Lower lobe of right lung (tissue), 2 donors: Measurements from ENCODE around the gene RRP1. TPM values are rescaled to one million over a fixed set of nuclear protein-coding genes. Genes with fewer than 3 reads are reported as not detected.

Source experiments
- ATAC-seq, 2 donors: fragments of 200-7000 bp; cut with Tn5 transposase; one replicate each; pipeline ENCODE4 v1.9.1; 2020 to 2022; ENCODE audit warnings: mild to moderate bottlenecking in 2 of 2, moderate library complexity in 2 of 2
- DNase-seq: peaks from one replicate; pipeline ENCODE4 v3.0.0-alpha.2; 2020
- H3K27ac ChIP-seq: fragments of 200-600 bp; one replicate; pipeline ENCODE4 v1.8.0; 2022
- H3K27me3 ChIP-seq: fragments of 200-600 bp; one replicate; pipeline ENCODE4 v1.8.0; 2022; ENCODE audit warnings: low read depth
- H3K36me3 ChIP-seq: fragments of 200-600 bp; one replicate; pipeline ENCODE4 v1.8.0; 2022; ENCODE audit warnings: mild to moderate bottlenecking
- H3K4me1 ChIP-seq: fragments of 200-600 bp; one replicate; pipeline ENCODE4 v1.8.0; 2022
- H3K4me3 ChIP-seq: fragments of 200-600 bp; one replicate; pipeline ENCODE4 v1.8.0; 2022; ENCODE audit warnings: mild to moderate bottlenecking
- H3K9me3 ChIP-seq: fragments of 200-600 bp; one replicate; pipeline ENCODE4 v1.8.0; 2022
- intact Hi-C: fragments of 100-400 bp; cut with DNase I; formaldehyde crosslinking; loops from one replicate; pipeline ENCODE4 v1.11.0; 2022
- total RNA-seq: library from RNA; stranded (reverse); fragmentation: NEBNext Ultra II Directional; extraction: Animal tissue kit (Norgen Biotek cat#: 25700); gene quantifications from one replicate; pipeline ENCODE4 v1.2.1, GENCODE V29; 2021
- TF ChIP-seq, protein P1 (sequence below): fragments of 200-600 bp; IDR thresholded peaks from one replicate; pipeline ENCODE4 v1.8.0; 2022; ENCODE audit warnings: antibody characterized with exemption, mild to moderate bottlenecking
- donor health status: DM: no; HTN: yes; CAD: no; lungs with severe emphysema.

The RRP1 gene
- total RNA-seq, 1 donor from 2014 or later = 13.6 TPM

DNA sequence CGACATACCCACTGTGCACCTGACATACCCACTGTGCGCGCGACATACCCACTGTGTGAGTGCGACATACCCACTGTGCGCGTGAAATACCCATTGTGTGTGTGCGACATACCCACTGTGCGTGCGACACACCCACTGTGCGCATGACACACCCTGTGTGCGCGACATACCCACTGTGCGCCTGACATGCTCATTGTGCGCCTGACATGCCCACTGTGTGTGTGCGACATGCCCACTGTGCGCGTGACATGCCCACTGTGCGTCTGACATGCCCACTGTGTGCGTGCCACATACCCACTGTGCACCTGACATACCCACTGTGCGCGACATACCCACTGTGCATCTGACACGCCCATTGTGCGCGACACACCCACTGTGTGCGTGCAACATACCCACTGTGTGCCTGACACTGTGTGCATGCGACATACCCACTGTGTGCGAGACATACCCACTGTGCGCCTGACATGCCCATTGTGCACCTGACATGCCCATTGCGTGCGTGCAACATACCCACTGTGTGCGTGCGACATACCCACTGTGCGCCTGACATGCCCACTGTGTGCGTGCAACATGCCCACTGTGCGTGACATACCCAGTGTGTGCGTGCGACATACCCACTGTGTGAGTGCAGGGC is 2.5 kb upstream of the RRP1 start:
- Histone ChIP-seq H3K9me3 (no peaks in the 10 kb centered on the region), H3K4me1 (peaks cover 31% of the 10 kb centered on the region), H3K27me3 (no peaks in the 10 kb centered on the region), H3K27ac (no peak overlapping the region), H3K4me3 (no peak overlapping the region), H3K36me3 (peaks cover 8% of the 10 kb centered on the region)
- intact Hi-C loops = no loop called here
- TF ChIP-seq, protein P1, sequence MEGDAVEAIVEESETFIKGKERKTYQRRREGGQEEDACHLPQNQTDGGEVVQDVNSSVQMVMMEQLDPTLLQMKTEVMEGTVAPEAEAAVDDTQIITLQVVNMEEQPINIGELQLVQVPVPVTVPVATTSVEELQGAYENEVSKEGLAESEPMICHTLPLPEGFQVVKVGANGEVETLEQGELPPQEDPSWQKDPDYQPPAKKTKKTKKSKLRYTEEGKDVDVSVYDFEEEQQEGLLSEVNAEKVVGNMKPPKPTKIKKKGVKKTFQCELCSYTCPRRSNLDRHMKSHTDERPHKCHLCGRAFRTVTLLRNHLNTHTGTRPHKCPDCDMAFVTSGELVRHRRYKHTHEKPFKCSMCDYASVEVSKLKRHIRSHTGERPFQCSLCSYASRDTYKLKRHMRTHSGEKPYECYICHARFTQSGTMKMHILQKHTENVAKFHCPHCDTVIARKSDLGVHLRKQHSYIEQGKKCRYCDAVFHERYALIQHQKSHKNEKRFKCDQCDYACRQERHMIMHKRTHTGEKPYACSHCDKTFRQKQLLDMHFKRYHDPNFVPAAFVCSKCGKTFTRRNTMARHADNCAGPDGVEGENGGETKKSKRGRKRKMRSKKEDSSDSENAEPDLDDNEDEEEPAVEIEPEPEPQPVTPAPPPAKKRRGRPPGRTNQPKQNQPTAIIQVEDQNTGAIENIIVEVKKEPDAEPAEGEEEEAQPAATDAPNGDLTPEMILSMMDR = no peak
- DNase-seq = no peak
- no peak for ATAC-seq

DNA sequence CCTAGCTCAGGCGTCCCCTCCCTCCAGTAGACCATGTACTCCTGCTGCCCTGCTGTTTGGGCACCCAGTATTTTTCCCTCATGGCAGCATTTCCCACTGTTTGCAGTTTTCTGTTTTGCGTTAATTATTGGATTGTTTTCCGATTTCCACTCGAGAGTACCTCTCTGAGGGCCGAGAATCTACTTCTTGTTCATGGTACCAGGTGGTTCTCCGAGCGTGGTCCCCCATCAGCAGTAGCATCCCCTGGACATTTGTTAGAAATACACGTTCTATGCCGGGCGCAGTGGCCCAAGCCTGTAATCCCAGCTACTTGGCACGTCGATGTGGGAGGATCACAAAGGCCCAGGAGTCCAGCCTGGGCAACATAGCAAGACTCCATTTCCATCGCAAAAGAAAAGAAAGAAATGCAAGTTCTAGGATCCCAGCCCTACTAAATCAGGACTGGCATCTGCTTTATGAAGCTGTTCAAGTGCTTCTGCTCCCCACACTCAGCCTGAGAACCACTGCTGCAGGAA is 690 bp downstream of the RRP1 start:
- DNase-seq = no peak
- TF ChIP-seq, protein P1 = no peak
- Histone ChIP-seq H3K27me3 (no peaks in the 10 kb centered on the region), H3K36me3 (peaks cover 39% of the 10 kb centered on the region), H3K4me3 (peak overlapping the region; percentile 80), H3K27ac (peak overlapping the region; percentile 90), H3K4me1 (peaks cover 20% of the 10 kb centered on the region), H3K9me3 (no peaks in the 10 kb centered on the region)
- no peak for ATAC-seq
- intact Hi-C loops = no loop called here

- H3K36me3 ChIP-seq = peaks cover 63% of the 10 kb centered on the region
- DNase-seq (no peak), ATAC-seq (no peak)
- intact Hi-C loops = no loop called here
- no peaks in the 10 kb centered on the region for H3K9me3 ChIP-seq
- peaks cover 20% of the 10 kb centered on the region for H3K4me1 ChIP-seq
- no peak overlapping the region for H3K4me3 ChIP-seq
- no peaks in the 10 kb centered on the region for H3K27me3 ChIP-seq
- TF ChIP-seq, protein P1 = no peak
- no peak overlapping the region for H3K27ac ChIP-seq
Measured at GRCh38 chr21:43792406-43792805, 3.0 kb downstream of the RRP1 start.

DNA sequence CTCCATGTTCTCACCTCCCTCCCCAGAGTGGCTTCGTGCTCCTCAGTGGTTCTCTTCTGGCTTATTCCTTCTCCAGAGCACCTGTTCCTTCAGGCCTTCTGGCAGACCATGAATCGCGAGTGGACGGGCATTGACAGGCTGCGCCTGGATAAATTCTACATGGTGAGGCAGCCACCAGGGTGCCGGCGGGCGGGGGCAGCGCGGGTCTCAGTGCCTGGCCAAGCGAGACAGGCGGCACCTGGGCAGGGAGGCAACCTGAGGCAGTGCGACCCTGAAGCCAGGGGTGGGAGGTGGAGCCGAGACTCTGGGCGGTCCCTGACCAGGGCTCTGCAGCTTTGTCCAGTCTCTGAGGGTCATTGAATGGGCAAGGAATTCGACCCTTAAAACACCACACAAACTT is 3.9 kb downstream of the RRP1 start:
- Histone ChIP-seq H3K27me3 (no peaks in the 10 kb centered on the region), H3K9me3 (no peaks in the 10 kb centered on the region), H3K27ac (no peak overlapping the region), H3K36me3 (peaks cover 71% of the 10 kb centered on the region), H3K4me3 (no peak overlapping the region), H3K4me1 (peaks cover 20% of the 10 kb centered on the region)
- ATAC-seq (no peak), DNase-seq (no peak)
- intact Hi-C loops = no loop called here
- TF ChIP-seq, protein P1 = no peak

DNA sequence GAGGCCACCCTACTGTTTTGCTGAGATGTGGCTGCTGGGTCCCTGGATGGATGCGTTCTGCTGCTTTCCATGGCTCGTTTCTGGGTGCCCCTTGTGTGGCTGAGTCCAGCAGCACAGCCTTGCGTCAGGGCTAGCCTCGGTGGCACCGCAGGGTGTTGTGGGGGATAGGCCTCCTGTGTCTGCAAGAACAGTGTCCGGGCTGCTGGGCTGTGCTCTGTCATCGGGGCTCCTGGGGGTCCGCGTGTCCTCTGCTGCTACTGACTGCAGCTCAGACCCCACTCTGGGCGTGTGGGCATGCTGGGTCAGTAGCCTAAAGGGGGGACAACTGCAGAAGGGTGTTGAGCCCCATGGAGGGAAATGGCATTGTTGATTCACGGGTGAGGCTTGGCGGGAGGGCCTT is 4.9 kb downstream of the RRP1 start:
- ATAC-seq (no peak), DNase-seq (no peak)
- Histone ChIP-seq H3K9me3 (no peaks in the 10 kb centered on the region), H3K27me3 (no peaks in the 10 kb centered on the region), H3K4me1 (peaks cover 16% of the 10 kb centered on the region), H3K27ac (no peak overlapping the region), H3K36me3 (peaks cover 82% of the 10 kb centered on the region), H3K4me3 (no peak overlapping the region)
- intact Hi-C loops = no loop called here
- TF ChIP-seq, protein P1 = no peak
